ENCODE measurements around the gene ZNF133.
"Not testable (repeated sequence)": the region's sequence is repeated elsewhere in the genome, so short reads cannot be mapped to it uniquely, and the experiment has no call there.

The ZNF133 gene

DNA sequence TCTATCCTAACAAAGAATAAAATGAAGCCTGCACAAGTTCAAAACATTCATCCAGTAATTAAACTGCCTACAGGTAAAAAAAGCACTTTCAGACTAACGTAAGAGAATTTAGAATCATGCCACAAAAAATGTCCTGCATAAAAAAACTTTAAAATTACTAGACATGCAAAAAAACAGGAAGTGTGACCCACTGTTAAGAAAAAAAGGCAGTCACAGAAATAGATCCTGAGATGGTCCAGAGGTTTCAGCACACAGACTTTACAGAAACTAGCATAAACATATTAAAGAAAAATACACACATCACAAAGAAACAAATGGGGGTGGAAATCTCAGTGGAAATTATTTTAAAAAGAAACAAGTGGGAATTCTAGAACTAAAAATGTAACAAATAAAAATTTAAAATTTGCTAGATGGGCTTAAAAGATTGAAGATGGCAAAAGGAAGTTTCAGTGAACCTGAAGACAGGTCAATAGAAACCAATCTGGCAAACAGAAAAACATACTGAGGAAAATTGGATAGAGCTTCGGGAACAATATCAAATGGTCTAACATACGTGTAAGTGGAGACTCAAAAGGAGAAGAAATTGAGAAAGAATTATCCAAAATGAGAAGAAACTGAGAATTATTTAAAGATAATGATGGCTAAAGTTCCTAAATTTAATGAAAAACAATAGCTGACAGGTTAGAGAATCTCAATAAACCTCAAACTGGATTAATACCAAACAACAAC is 3.4 kb upstream of the ZNF133 start:
- DNase-seq (ENCODE audit: low spot score), result no peak

DNA sequence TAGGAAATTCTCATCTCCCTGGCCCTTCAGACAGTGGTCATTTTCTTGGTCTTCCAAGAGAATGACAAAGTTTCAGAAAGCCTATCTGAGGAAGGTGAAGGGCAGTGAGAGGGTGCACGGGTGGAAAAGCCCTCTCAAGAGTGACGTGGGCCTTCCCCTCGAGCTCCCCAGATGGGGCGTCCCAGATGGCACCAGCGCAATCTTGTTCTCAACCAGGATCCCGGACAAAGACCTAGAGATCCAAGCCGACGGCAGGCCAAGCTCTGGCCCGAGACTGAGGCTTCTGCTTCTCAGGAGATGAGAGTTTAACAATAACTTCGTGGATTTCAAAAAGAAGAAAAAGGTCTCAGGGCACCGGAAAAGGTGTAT is 797 bp upstream of the ZNF133 start:
- no peak for DNase-seq (ENCODE audit: low spot score)

DNA sequence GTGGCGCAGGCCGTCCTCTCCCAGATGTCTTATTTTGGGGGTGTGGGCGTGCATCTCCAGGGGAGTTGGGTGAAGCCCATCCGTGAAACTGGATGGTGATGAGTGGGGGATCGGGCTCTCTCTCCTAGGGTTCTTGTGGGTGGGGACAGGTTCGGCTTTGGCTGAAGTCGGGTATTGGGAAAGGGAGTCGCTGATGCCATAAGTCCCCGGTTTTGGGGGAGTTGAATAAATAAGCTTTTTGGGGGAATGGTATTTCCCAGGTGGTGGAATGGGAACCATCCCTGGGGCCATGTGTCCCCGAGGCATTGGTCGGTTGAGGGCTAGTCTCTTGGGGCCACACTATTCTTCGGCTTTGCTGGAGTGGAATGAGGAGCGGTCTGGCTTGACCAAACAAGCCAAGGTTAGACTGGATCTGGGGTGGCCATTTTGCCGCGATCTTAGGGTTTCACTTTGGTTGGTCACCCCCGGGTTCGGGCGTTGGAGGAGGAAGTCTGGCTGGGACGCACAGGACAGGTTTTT is 481 bp downstream of the ZNF133 start:
- DNase-seq (ENCODE audit: low spot score), result no peak

DNA sequence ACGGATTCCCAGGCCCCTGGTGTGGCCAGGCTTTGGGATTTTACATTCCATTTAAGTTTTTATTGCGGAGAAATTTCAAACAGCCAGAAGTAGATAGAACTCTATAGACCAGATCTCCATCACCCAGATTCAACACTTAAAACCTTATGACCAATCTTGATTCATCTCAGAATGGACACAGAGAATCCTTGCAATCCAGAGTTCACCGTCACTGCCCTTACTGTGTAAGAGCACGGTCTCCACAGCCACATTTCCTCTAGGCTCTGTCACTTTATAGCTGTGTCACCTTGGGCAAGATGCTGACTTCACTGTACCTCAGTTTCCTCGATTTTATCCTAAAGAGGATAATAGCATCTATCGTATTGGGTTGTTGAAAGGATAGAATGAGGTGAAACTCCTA is 979 bp downstream of the ZNF133 start:
- DNase-seq (ENCODE audit: low spot score), result no peak

DNA sequence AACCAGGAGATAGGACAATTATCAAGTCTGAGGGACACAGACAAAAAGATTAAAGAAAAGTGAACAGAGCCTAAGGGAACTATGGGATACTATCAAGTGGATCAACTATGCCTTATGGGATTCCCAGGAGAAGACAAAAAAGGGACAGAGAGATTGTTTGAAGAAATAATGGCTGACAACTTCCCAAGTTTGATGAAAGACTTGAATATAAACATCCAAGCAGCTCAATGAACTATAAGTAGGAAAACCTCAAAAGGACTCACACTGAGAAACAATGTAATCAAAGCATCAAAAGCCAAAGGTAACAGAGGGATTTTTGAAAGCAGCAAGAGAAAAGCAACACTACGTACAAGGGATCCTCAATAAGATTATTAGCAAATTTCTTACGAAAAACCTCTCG is 11.0 kb downstream of the ZNF133 start:
- no peak for DNase-seq (ENCODE audit: low spot score)

DNA sequence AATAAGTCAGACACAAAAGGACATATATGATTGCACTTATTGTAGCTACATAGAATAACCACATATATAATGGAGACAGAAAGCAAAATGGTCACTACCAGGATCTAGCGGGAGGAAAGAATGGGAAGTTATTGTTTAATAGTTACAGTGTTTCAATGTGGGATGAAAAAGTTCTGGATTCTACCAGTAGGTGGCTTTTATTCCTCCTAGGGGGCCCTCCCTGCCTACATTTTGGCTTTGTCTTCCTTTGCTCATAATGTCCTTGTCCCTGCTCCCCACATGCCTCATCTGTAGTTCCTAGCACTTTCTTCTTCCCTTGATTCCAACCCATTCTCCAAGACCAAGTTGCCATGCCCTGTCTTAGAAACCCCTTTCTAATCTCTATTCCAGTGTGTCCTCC is 16.3 kb downstream of the ZNF133 start:
- DNase-seq (ENCODE audit: low spot score), result no peak

DNA sequence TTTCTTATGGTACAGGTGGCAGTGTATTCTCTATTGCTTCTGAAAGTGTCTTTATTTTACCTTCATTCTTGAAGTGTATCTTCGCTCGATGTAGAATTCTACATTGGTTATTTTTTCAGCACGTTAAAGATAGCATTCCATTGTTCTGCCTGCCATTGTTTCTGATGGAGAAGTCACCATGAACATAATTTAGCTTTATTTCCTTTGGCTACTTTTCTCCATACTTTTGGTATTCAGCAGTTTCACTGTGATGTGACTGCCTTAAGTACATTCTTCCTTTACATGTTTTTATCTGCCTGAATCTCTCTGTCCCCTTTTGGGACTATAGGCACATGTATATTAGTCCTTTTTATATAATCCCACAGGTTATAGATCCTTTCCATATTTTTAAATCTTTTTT is 19.0 kb downstream of the ZNF133 start:
- no peak for DNase-seq (ENCODE audit: low spot score)

DNA sequence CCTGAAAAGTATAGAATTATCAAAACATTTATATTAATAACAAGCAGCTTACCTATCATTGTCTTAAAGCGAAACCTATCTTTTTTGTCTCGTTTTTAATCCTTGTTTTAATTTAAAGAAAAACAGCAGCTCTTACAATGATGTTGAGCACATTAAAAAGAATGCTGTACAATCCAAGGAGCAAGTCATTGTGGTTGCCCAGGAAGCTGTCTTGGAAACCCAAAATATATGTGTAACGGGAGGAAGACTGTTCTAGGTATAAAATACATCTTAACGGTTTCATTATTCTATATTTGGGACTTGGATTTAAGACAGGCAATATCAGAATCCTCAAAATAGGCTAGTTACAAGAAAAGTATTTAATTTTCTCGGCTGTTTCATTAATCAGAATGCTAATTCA is 21.7 kb downstream of the ZNF133 start:
- no peak for DNase-seq (ENCODE audit: low spot score)

DNA sequence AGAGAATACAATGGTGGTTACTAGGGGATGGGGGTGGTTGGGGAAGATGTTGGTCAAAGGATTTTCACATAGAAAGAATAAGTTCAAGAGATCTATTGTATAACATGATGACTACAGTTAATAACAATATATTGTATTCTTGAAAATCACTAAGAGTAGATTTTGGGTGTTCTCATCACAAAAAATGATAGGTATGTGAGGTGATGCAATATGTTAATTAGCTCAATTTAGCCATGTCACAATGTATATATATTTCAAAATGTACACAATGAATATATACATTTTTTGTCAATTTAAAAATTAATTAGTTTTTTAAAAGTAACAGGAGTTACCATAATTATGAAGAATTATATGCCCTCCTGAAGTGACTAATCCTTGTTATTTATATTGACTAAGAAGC is 22.3 kb downstream of the ZNF133 start:
- DNase-seq (ENCODE audit: low spot score), result no peak

DNA sequence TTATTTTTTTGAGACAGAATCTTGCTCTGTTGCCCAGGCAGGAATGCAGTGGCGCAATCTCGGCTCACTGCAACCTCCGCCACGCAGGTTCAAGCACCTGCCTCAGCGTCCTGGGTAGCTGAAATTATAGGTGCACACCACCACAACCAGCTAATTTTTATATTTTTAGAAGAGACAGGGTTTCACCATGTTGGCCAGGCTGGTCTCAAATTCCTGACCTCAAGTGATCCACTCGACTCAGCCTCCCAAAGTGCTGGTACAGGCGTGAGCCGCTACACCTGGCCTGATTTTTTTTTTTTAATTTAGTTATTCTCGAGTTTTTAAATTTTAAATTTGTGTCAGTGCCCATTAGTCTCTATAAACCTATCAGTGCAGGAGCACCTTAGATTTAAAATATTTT is 24.4 kb downstream of the ZNF133 start:
- no peak for DNase-seq (ENCODE audit: low spot score)

DNA sequence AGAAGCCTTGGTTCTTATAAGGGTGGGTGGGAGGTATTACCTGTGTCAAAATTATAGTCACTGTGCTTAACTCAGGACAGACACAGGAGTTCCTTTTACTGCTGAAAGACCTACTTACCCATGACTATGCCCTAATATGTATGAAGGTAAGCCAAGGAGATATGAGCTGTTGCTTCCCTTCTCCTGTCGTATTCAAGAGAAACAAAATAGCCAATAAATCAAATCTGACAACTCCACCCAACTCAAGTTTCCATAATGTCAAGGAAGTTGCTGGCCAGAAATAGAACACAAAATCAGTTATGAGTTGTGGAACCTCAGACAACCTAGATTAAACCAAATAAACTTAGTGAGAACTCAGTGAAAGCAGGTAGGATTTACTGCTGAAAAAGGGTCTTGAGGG is 25.1 kb downstream of the ZNF133 start:
- no peak for DNase-seq (ENCODE audit: low spot score)

DNA sequence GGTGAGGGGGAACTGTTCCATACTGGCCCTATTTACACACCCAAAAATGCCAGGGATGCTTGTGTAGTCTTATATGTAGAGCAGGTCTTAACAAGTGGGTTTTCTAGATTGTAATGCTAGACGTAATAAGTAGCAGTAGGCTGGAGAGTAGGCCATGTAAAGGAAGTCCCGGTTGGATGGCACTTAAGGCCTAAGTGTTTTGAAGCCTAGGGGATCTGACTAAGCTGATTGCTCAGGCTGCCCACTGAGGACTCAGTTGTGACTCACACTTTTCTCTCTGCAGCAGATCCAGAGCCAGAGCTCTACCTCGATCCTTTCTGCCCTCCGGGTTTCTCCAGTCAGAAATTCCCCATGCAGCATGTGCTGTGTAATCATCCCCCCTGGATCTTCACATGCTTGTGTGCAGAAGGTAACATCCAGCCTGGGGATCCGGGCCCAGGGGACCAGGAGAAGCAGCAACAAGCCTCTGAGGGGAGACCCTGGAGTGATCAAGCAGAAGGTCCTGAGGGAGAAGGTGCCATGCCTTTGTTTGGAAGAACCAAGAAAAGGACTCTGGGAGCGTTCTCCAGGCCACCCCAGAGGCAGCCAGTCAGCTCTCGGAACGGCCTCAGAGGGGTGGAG is 26.6 kb downstream of the ZNF133 start:
- no peak for DNase-seq (ENCODE audit: low spot score)

DNA sequence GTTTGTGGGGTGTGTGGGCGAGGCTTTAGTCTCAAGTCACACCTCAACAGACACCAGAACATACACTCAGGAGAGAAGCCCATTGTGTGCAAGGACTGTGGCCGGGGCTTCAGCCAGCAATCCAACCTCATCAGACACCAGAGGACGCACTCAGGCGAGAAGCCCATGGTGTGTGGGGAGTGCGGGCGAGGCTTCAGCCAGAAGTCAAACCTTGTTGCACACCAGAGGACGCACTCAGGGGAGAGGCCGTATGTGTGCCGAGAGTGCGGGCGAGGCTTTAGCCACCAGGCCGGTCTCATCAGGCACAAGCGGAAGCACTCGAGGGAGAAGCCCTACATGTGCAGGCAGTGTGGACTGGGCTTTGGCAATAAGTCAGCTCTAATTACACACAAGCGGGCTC is 27.8 kb downstream of the ZNF133 start:
- no peak for DNase-seq (ENCODE audit: low spot score)

DNA sequence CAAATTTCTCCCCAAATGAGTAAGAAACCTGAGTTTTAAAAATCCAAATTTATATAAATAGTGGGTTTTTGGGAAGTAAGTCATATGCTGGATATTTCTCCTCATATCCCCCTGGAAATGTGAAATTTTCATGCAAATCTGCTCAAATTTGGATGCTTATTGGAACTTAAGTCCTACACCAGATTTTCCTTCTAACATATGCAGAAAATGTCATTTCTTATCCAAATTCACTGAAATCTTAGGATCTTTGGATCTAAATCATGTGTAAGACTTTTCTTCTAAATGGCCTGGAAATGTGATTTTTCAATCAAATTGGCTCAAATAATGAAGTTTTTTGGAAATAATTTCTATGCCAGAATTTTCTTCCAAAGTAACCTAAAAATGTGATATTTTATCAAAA is 33.0 kb downstream of the ZNF133 start:
- DNase-seq (ENCODE audit: low spot score), result no peak

DNA sequence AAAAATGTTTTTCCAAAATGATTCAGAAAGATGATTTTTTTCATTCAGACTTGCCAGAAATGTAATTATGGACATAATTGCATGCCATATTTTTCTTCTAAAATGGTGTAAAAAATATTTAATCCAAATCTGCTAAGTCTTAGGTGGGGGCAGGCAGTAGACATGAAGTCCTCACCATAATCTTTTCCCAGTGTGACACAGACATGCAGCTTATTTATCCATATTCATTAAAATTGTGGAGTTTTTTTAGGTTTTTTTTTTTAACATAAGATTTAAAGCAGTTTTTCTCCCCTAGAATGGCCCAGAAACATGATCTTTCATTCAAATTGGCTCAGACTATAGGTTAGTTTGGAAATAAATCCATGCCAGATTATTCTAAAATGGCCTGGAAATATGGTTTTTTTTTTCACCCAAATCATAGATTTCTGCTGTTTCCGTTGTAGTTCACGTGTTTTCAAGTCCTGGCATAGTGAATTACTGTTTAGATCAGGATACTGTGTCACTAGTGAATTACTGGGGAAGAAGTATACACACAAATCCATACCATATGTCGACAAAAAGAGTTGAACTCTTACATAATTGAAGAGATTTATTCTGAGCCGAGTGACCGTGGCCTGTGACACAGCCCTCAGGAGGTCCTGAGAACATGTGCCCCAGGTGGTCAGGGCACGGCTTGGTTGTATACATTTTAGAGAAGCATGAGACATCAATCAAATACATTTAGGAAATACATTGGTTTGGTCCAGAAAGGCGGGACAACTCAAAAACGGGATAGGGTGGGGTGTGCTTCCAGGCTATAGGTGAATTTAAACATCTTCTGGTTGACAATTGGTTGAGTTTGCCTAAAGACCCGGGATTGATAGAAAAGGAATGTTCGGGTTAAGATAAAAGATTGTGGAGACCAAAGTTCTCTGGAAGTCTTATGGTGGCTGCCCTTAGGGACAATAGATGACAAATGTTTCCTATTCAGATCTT is 33.9 kb downstream of the ZNF133 start:
- no peak for DNase-seq (ENCODE audit: low spot score)

DNA sequence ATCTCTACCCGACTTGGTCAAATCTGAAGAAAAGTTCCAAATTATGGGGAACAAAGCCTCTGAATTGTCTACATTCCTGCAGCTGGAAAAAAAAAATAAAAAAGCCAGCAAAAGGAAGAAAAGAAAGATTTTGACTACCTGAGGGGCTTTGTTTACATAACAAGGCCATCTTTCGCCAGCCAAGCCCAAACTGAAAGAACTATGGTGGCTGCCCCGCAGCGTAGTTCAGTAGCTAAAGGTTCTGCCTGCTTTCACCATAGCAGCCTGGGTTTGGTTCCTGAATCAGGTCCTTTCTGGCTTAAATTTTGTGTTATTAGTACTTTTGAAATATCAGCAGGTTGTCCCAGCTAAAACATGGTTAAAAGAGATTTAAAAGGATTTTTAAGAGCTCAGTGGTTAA is 35.4 kb downstream of the ZNF133 start:
- no peak for DNase-seq (ENCODE audit: low spot score)

DNA sequence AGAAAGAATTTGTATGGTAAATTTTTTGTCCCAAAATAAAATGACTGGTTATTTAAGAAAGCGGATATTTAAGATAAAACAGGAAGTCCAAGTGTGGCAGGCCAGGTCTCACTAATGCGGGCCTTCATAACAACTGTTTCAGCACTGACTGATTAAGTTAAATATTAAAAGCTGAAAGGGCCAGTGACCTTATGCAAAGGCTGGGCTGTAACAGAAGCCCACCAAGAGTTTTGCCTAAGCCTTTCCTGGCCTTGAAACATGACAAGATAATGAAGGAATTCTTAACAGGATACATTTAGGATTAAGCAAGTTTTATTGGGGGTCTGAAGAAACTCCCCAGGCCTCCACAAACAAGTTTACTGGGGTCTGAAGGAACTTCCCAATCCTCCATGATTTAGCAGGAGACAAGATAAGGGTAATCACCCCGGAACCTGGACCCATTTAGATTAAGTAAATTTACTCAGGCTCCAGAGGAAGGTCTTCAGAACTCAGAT is 36.3 kb downstream of the ZNF133 start:
- no peak for DNase-seq (ENCODE audit: low spot score)

DNA sequence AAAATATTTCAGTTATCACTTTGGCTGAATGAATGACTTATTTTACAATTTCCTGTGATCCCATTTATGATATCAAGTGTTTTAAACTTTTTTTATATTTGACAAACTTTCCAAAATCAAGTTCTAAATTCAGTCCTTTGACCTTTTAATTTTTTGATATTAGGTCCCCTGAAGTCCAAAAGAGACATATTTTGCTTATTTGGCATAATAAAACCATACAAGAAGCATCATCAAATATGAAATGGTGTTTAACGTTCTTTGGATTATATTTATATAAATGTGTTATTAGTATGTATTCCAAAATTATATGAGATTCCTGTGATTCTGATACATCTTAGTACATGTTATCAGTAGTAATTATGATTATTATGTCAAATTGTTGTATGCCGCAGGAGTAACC is 38.7 kb downstream of the ZNF133 start:
- DNase-seq (ENCODE audit: low spot score), result no peak

DNA sequence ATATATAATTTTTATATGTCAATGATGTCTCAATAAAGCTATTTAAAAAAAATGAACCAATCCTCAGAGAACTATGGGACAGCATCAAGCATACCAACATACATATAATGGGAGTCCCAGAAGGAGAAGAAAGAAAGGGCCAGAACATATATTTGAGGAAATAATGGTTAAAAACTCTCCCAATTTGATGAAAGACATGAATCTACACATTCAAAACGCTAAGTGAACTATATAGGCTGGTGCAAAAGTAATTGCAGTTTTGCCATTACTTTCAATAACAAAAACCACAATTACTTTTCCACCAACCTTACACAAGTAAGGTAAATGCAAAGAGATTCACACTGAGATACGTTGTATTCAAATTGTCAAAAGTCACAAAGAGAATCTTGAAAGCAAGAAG is 43.4 kb downstream of the ZNF133 start:
- DNase-seq (ENCODE audit: low spot score), result no peak

DNA sequence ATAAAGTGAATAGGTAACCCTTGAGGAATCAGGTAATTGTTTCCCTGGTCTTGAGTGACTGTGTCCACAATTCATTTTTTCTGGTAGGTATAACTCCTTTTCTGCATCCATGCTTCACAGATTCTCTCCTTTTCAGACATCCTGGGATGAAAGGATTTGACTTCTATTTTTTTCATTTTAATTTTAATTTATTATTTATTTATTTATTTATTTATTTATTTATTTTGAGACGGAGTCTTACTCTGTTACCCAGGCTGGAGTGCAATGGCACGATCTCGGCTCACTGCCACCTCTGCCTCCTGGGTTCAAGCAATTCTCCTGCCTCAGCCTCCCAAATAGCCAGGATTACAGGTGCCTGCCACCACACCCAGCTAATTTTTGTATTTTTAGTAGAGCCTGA is 61.4 kb downstream of the ZNF133 start:
- DNase-seq (ENCODE audit: low spot score), result not testable (repeated sequence)

DNA sequence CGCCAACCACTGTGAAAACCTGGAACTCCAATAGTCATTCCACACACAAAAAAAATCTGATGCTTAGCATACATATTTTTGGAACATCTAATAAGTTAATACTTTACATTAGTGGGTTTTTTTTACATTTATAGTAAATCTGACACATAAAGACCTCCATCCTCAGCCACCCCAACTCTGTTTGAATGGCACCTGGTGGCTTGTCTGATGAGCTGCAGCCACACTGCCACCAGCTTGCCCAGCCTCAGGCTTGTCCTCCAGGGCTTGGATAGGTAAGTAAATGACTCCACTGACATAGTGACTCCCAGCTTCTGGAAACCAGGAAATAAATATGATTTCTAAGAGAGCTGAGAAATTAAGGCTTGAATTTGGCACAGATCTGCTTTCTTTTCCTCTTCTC is 71.5 kb downstream of the ZNF133 start:
- no peak for DNase-seq (ENCODE audit: low spot score)

DNA sequence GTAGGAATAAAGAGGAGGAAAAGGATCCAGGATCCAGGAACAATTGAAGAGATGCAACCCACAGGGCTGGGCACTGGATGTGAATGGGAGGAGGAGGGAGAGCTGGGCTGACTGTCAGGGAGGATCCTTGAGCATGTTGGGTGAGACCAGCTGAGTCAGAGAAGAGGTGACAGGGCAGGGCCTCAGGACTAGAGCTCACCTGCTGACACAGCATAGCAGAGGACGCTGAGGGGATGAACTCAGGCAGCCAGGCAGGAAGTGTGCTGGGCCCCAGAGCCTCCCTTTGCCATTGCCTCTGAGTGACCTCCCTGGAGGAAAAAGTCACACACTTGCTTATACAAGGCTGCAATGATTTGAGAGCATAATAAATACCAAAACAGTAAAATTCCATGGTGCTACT is 72.3 kb downstream of the ZNF133 start:
- DNase-seq (ENCODE audit: low spot score), result no peak

DNA sequence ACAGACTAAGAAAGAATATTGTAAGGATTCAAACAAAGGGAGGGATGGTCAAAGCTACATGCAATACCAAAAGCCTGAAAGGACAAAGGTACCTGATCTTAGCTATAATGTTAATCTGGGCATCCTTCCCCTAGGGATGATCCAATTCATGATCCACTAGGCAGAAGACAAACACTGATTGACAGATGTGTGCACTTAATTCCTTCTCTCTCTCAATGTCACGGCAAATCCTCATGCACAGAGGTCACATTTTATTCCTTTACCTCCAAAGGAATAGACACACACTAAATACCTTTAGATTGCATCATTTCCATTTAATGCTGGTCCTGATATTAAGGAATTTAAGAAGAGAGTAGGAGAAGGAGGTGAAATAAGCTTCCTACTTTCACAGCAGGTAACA is 73.4 kb downstream of the ZNF133 start:
- no peak for DNase-seq (ENCODE audit: low spot score)

All from hematopoietic multipotent progenitor cell treated with erythropoietin and hydrocortisone succinate and interleukin-3 and kit ligand, for 17 days (in vitro differentiated cells).